A204.1 (cell line): ENCODE results near the gene KCNT1.

Experiments used
- FAIRE-seq: peaks from 2 replicates; lab custom pipeline; 2012; peaks lifted over from hg19 to GRCh38; lab: Jason Lieb, UNC

Gene KCNT1

GRCh38 chr9:135700525-135700924, 1.5 kb upstream of the KCNT1 start:
- no peak for FAIRE-seq

- FAIRE-seq = no peak
Observed at GRCh38 chr9:135701067-135701958, 672 bp upstream of the KCNT1 start.

- no peak for FAIRE-seq
Observed at GRCh38 chr9:135703726-135704125, 1.7 kb downstream of the KCNT1 start.

- FAIRE-seq = no peak
Observed at GRCh38 chr9:135704483-135704882, 2.5 kb downstream of the KCNT1 start.

- FAIRE-seq = no peak
Observed at GRCh38 chr9:135705376-135705775, 3.4 kb downstream of the KCNT1 start.

GRCh38 chr9:135706288-135706687, 4.3 kb downstream of the KCNT1 start:
- FAIRE-seq = no peak

- FAIRE-seq = no peak
Observed at GRCh38 chr9:135707252-135708138, 5.5 kb downstream of the KCNT1 start.

GRCh38 chr9:135708164-135708563, 6.2 kb downstream of the KCNT1 start:
- FAIRE-seq = no peak

GRCh38 chr9:135711391-135711790, 9.4 kb downstream of the KCNT1 start:
- FAIRE-seq = no peak

- FAIRE-seq = no peak
Observed at GRCh38 chr9:135711881-135712280, 9.9 kb downstream of the KCNT1 start.

- FAIRE-seq = no peak
Observed at GRCh38 chr9:135712613-135713295, 10.8 kb downstream of the KCNT1 start.

GRCh38 chr9:135714242-135715055, 12.5 kb downstream of the KCNT1 start:
- FAIRE-seq = no peak

- no peak for FAIRE-seq
Observed at GRCh38 chr9:135715056-135715595, 13.1 kb downstream of the KCNT1 start.

GRCh38 chr9:135716045-135716444, 14.1 kb downstream of the KCNT1 start:
- FAIRE-seq = no peak

GRCh38 chr9:135717410-135717809, 15.4 kb downstream of the KCNT1 start:
- FAIRE-seq = no peak

- no peak for FAIRE-seq
Observed at GRCh38 chr9:135718616-135719015, 16.6 kb downstream of the KCNT1 start.

- no peak for FAIRE-seq
Observed at GRCh38 chr9:135719472-135719871, 17.5 kb downstream of the KCNT1 start.

- no peak for FAIRE-seq
Observed at GRCh38 chr9:135722365-135722764, 20.4 kb downstream of the KCNT1 start.

GRCh38 chr9:135724186-135724787, 22.3 kb downstream of the KCNT1 start:
- no peak for FAIRE-seq

GRCh38 chr9:135726138-135726853, 24.3 kb downstream of the KCNT1 start:
- FAIRE-seq = no peak
